Measurements from ENCODE around the gene STAT1. TPM values are rescaled to one million over a fixed set of nuclear protein-coding genes. Genes with fewer than 3 reads are reported as not detected.
"Not testable (repeated sequence)": the region's sequence is repeated elsewhere in the genome, so short reads cannot be mapped to it uniquely, and the experiment has no call there.

The STAT1 gene
- total RNA-seq, 1 experiment from 2014 or later = 143 TPM

DNA sequence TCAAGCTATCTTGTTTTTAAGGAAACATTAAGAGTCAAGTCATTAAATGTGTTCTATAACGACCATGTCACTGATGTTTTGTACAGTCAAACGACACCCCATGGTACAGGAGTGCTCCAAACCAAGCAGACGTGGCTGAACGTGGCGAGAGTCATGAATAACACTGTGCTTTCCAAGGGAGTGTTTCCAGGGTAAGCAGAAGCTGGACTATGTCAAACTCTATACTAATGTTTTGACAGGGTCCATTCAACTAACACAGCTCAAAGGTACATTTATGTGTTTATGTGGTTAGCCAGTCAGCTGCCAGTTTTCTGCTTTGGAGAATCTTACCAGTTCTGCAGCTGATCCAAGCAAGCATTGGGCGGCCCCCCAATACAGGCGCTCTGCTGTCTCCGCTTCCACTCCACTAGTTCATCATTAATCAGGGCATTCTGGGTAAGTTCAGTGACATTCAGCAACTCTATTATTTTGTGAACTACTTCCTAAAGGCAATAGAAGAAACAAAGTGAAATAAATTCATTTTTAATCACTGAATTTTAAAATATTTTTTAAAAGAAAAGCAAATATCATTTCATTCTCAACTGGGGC, 16.4 kb downstream of the STAT1 start:
- peaks cover 93% of the 10 kb centered on the region for H3K36me3 ChIP-seq
- no peaks in the 10 kb centered on the region for H3K9me3 ChIP-seq
- no peak overlapping the region for H3K4me3 ChIP-seq
- H3K27me3 ChIP-seq = no peaks in the 10 kb centered on the region
- no peak for DNase-seq

DNA sequence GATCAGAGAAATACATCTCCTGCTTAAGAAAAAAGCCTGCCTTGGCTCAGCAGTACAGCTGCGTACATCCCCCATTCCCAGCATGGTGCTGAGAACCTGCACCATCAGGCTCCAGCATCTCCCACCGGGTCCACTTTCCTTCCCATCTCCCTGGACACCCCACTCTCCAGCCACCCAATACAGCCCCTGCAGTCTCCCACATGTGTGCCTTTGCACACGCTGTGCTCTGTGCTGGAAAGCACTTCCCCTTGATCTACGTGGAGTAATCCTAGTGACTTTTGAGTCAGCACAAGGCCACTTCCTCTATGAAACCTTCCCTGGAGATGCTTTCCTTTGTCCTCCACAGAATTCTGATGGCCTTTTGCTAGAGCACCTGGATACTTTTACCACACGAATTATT, 17.0 kb downstream of the STAT1 start:
- no peak for DNase-seq
- H3K9me3 ChIP-seq = no peaks in the 10 kb centered on the region
- H3K4me3 ChIP-seq = no peak overlapping the region
- no peaks in the 10 kb centered on the region for H3K27me3 ChIP-seq
- peaks cover 87% of the 10 kb centered on the region for H3K36me3 ChIP-seq

DNA sequence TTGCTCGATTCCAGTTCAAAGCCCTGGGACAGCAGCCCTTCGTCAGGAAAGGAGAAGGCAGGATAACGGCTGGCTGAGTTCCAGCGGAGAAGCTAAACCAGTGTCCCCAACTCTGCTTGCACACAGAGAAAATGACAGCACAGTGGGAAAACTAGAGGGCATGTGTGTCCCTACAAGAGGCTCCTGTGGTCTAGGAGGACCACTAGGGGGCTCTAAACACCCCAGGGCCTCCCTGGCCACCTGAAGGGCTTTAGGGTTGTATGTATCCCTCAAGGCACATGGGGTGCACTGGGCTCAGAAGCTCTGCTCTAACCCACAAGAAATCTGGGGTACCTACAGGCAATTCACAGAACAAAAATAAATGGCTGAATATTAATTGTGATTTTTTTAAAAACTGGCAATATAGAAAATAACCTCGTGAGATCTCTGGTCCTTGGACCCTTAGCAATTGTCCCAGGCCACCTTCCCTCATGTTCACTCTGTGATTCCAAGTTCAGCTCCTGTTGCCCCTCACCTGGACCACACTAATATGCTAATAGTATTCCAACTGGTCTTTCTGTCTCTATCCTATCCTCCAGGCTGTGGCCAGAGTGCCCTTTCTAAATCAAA, 17.5 kb downstream of the STAT1 start:
- Histone ChIP-seq H3K27me3 (no peaks in the 10 kb centered on the region), H3K9me3 (no peaks in the 10 kb centered on the region), H3K4me3 (no peak overlapping the region), H3K36me3 (peaks cover 84% of the 10 kb centered on the region)
- DNase-seq = peak; percentile 18

DNA sequence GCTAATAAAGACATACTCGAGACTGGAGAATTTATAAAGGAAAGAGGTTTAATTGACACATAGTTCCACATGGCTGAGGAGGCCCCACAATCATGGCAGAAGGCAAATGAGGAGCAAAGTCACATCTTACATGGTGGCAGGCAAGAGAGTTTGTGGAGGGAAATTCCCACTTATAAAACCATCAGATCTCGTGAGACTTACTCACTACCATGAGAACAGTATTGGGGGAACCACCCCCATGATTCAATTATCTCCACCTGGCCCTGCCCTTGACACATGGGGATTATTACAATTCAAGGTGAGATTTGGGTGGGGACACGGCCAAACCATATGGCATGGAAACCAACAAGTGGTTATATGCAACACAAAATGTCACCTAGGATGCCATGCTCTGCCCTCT, 18.7 kb downstream of the STAT1 start:
- H3K9me3 ChIP-seq, H3K4me3 ChIP-seq, DNase-seq, H3K27me3 ChIP-seq: not testable (repeated sequence)
- peaks cover 84% of the 10 kb centered on the region for H3K36me3 ChIP-seq

DNA sequence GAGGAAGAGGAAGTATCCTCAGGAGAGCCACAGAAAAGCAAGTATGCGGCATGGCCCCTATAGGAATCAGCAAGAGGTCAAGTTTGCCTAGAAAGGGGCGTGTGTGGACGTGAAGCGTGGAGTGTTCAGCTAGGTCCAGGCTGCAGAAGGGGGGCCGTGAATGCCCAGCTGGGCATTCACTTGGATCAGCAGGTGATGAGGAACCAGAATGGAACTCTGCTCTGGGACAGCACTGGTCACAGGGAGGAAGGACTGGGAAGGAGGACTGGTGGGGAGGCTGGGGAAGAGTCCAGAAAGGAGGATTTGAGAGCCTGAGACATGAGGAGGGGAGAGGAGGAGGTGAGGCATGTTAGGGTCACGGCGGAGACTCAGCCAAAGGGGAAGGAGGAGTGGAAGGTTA, 19.8 kb downstream of the STAT1 start:
- no peak overlapping the region for H3K4me3 ChIP-seq
- H3K27me3 ChIP-seq = no peaks in the 10 kb centered on the region
- no peaks in the 10 kb centered on the region for H3K9me3 ChIP-seq
- no peak for DNase-seq
- peaks cover 84% of the 10 kb centered on the region for H3K36me3 ChIP-seq

DNA sequence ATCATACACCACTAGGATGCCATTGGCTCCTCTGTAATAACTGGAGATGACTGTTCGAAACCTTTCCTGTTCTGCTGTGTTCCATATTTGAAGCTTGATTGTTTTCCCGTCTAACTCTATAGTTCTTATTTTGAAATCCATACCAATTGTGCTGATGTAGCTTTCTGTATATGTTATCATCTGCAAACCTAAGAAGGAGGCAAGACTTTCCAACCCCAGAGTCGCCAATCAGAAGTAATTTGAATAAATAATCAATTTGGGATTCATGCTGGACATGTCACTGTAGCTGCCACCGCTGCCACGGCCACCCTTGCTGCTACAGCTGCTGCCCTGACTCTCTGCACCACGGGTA, 20.7 kb downstream of the STAT1 start:
- no peak for DNase-seq
- Histone ChIP-seq H3K36me3 (peaks cover 85% of the 10 kb centered on the region), H3K4me3 (no peak overlapping the region), H3K27me3 (no peaks in the 10 kb centered on the region), H3K9me3 (no peaks in the 10 kb centered on the region)

DNA sequence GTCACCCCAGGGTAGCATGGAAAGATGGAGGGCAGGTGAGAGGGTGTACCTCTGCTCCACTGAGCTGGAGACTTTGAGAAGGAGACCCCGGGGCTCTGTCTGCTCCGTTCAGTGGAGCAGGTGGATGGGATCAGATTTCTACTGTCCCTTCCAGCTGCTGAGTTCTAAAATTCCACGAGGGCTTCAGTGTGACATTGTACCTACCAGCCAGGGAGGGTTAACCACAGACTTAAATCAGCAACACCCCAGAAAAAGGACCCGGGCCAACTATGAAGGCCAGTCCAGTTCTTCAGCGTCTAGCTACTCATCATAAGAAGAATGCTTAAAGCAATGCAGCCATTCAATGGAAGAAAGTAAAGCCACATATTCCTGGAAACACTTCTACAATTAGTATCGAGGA, 23.8 kb downstream of the STAT1 start:
- peaks cover 83% of the 10 kb centered on the region for H3K36me3 ChIP-seq

DNA sequence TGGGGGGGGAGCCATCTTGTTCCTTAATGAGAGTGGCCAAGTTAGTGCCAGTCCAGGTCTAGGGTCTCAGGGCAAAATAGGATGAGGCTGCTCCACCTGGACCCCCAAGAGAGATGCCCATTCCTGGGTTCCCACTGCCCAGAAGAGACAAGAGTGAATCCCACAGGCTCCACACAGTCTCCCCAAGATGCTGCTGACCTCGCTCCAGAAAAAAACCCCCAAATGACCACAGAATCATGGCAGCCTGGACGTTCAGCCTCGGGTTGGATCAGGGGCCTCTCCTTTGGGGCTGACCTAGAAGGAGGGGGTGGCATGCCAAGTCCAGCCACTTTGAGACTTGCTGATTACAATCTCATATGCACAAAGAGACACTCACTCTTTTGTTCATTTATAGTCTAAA, 25.1 kb downstream of the STAT1 start:
- H3K36me3 ChIP-seq = peaks cover 84% of the 10 kb centered on the region
- H3K4me3 ChIP-seq = no peak overlapping the region
- no peaks in the 10 kb centered on the region for H3K9me3 ChIP-seq
- no peak for DNase-seq
- H3K27me3 ChIP-seq = no peaks in the 10 kb centered on the region

More for the DNA sequence above, 23.8 kb downstream of the STAT1 start:
- Histone ChIP-seq H3K9me3 (no peaks in the 10 kb centered on the region), H3K4me3 (no peak overlapping the region), H3K27me3 (no peaks in the 10 kb centered on the region)
- no peak for DNase-seq

DNA sequence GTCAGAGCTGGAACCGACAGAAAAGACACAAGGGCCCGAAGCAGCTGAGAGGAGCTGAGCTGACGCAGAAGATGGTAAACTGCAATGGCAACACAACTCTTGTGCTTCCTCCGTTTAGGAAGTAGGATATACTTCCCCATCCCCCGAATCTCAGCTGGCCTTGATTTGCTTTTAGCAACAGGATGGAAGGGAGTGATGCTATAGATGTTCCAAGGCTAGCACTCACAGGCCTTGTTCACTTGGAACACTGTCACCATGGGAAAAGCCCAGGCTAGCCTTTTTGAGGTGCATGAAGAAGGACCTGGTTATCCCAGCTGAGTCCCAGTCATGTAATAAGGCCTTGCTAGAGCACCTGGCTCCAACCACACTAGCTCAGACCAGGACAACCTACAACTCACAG, 26.0 kb downstream of the STAT1 start:
- Histone ChIP-seq H3K27me3 (no peaks in the 10 kb centered on the region), H3K4me3 (no peak overlapping the region), H3K9me3 (no peaks in the 10 kb centered on the region), H3K36me3 (peaks cover 86% of the 10 kb centered on the region)
- DNase-seq = no peak

DNA sequence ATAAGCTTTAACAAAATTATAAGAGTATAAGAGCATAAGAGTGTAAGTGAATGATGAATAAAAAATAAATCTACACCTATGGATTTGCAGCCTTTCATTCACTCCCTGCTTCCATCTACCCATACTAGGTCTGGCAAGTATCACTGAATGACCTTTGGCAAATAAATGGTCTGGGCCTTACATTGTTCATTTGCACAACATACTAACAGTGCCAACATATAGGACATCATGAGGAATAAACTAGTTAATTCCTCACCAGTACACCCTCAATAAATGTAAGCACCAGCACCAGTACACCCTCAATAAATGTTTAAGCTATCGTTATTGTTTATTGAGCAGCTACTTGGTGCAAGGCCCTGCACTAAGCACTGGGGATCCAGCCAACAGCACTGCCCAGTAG, 26.9 kb downstream of the STAT1 start:
- no peak for DNase-seq
- no peaks in the 10 kb centered on the region for H3K27me3 ChIP-seq
- no peaks in the 10 kb centered on the region for H3K9me3 ChIP-seq
- peaks cover 92% of the 10 kb centered on the region for H3K36me3 ChIP-seq
- H3K4me3 ChIP-seq = no peak overlapping the region

DNA sequence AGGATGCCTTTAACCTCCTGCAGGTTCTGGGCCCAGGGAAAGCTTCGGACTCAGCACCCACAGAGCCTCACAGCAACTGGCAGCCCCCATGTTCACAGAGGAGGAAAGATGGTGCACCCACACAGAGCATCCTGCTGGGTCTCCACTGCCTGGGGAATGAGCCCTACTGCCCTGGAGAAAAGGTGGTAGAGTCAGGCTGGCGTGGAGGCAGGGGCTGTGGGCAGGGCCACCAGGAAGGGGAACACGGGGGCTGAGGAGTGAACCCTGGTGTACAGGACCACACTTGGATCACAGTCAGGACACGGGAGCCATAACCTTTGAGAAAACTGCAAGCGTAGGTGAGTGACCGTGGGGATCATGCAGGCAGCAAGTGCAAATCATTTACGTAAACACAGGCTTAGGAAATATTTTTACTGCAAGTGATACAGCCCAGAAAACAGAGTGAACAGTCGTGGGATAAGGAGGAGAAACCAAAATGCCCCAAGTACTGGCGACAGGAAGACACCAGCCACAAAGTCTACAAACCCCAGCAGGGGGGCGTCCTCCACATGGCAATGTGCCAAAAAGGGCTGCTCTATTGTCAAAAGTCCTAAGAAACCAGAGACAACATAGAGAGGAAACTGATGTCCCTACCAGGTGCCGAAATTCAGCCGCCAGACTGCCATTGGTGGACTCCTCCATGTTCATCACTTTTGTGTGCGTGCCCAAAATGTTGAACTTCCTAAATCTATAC, 27.6 kb downstream of the STAT1 start:
- peak; percentile 23 for DNase-seq
- peaks cover 95% of the 10 kb centered on the region for H3K36me3 ChIP-seq

DNA sequence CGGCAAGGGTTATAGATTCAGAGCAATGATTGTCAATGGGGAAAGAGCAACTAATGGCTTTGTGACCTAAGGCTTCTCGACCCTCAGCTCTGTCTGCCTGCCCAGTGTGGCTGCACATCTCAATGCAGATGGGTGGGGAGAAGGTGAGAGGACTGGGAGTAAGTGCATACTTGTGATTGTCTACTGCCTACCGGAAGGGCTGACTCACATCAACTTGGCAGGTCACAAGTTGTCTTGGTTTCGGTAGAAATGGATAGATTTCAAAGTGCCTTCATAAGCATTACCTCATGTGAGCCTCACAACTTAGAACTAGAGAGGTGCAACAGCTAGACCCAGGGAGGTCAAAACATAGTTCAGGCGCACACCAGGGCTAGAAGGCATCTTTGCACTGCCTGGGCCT, 29.4 kb downstream of the STAT1 start:
- Histone ChIP-seq H3K4me3 (no peak overlapping the region), H3K36me3 (peaks cover 95% of the 10 kb centered on the region), H3K9me3 (no peaks in the 10 kb centered on the region), H3K27me3 (no peaks in the 10 kb centered on the region)
- peak; percentile 73 for DNase-seq

More for the DNA sequence above, 27.6 kb downstream of the STAT1 start:
- no peaks in the 10 kb centered on the region for H3K9me3 ChIP-seq
- H3K27me3 ChIP-seq = no peaks in the 10 kb centered on the region
- H3K4me3 ChIP-seq = no peak overlapping the region

DNA sequence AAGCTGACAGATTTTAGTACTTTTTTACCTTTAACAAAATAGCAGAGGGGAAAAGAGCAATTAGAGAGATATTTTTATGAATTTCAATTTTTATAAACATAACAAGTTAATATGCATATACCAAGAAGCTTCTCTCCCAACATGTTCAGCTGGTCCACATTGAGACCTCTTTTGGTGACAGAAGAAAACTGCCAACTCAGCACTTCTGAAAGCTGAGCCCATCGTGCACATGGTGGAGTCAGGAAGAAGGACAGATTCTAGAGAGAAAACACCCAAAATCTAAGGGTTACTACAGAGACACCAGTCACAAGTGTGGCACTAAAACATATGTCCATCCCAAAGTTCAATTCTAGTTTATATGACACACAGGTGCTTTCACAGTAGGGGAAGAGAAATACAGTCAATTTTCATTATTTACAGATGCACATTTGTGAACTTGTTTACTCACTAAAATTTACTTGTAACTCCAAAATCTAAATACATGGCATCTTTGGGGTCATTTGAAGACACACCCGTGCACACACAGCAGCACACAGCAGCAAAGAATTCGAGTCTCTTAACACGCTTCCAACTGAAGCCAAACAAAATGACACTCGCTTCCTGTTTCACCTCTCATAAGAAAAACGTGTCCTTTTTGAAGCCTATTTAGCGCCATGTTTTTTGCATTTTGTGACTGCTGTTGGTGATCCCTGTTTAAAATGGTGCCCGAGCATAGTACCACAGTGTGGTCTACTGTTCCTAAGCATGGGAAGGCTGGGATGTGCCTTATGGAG, 31.5 kb downstream of the STAT1 start:
- H3K4me3 ChIP-seq = no peak overlapping the region
- DNase-seq = no peak
- no peaks in the 10 kb centered on the region for H3K9me3 ChIP-seq
- peaks cover 98% of the 10 kb centered on the region for H3K36me3 ChIP-seq
- H3K27me3 ChIP-seq = no peaks in the 10 kb centered on the region

DNA sequence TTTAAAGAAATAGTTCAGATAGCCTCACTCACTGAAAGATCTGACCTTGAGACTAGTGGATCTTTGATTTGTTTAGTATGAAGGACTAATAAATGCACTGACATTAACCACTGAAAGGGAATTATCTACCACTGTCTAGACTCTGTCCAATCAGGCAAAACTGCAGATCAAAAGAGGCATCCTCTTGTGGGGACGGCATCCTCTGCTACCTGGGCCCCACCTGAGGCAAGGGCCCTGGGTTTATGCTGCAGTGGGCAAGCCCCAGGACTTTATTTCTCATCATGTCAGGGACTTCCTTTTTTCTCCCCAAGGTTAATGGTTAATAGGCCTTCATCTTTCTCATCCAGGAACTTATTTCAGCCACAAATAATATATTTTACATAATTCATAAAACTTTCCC, 32.2 kb downstream of the STAT1 start:
- no peaks in the 10 kb centered on the region for H3K27me3 ChIP-seq
- peaks cover 98% of the 10 kb centered on the region for H3K36me3 ChIP-seq
- no peak for DNase-seq
- H3K9me3 ChIP-seq = no peaks in the 10 kb centered on the region
- H3K4me3 ChIP-seq = no peak overlapping the region

DNA sequence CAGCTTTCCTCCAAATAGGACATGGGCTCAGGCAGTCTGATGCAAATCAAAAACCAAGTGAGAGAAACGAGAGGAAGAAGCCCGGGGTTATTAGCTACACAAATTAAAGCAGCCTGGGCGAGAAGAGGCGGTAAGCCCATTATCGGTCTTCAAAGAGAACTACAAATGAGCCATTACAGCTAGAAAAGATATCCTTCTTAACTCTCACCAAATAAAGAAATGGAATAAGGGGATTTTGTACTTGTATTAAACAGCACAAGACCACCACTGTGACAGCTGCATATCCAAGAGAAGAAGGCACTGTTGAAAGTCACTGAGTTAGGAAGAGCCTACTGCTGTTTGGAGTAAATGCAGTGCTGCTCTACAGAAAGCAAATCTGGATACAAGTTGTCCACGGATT, 32.6 kb downstream of the STAT1 start:
- Histone ChIP-seq H3K27me3 (no peaks in the 10 kb centered on the region), H3K4me3 (no peak overlapping the region), H3K9me3 (no peaks in the 10 kb centered on the region), H3K36me3 (peaks cover 98% of the 10 kb centered on the region)
- DNase-seq = no peak

DNA sequence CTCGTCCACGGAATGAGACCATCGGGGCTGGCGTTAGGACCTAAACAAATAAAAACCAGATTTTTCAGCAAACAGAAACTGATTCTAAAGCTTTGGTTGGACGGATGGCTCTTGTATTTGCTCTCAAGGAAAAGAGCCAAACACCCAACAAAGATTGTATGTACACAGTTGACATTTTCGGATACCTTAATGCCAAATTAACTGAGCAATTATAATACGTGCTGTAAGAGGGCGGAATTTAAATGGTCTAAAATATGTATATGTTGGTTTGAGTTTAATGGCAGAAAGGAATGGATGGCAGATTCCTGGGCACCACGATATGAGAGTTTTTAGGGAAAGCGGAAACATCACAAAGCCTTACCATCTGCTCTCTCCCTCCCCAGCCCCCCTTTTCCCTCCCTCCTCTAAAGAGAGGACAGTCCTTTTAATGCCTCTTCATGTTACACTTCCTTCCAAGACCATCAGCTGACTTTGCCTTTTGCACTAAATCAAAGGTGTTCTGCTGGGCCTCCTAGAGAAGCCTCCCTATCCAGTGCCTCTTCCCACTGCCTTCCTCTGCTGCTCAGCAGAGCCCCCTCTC, 33.3 kb downstream of the STAT1 start:
- Histone ChIP-seq H3K27me3 (no peaks in the 10 kb centered on the region), H3K9me3 (no peaks in the 10 kb centered on the region), H3K4me3 (no peak overlapping the region), H3K36me3 (peaks cover 98% of the 10 kb centered on the region)
- DNase-seq = no peak

All from MG63 (cell line).